Measurements from ENCODE around the gene MAIP1.
A peak's percentile ranks its signal among the peaks of the same experiment; 100 is the strongest.

The MAIP1 gene, protein sequence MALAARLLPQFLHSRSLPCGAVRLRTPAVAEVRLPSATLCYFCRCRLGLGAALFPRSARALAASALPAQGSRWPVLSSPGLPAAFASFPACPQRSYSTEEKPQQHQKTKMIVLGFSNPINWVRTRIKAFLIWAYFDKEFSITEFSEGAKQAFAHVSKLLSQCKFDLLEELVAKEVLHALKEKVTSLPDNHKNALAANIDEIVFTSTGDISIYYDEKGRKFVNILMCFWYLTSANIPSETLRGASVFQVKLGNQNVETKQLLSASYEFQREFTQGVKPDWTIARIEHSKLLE

GRCh38 chr2:199955339-199956061, at the start of gene MAIP1, which contains the start of gene TYW5:
TSS of gene MAIP1 (plus strand) at chr2:199955582. CDS start at chr2:199955799, 217 bp downstream.
TSS of gene TYW5 (minus strand) at chr2:199955491. CDS start at chr2:199955470, 21 bp downstream.
- DNase-seq (ENCODE audit: low read depth in 3 of 3): peak; percentile 67 to 79 (median 67)

DNA sequence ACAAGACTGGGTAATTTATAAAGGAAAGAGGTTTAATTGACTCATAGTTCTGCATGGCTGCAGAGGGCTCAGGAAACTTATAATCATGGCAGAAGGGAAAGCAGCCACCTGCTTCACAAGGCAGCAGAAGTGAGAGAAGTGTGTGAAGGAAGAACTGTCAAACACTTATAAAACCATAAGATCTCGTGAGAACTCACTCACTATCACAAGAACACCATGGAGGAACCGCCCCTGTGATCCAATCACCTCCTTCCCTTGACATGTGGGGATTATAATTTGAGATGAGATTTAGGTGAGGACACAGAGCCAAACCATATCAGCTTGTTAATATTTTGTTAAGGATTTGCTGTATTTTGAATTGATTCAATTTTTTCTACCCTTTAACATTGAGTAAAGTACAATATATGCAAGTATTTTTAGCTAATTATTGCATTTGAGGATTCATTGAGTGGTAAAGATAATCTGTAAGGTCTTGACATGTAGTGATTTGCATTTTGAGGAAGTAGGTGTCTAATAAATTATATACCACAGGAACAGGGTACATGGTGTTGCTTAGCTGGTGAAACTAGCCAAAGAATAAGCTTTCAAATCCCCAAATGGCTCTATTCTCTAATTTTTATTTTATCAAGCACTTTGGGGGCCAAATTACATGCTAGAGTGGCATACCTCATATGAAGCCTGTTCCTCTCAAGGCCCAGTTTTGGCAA, 48.2 kb upstream of the MAIP1 start:
- DNase-seq (ENCODE audit: low read depth in 3 of 3): no peak

GRCh38 chr2:199910338-199911051, 44.9 kb upstream of the MAIP1 start:
- DNase-seq (ENCODE audit: low read depth in 3 of 3): no peak

DNA sequence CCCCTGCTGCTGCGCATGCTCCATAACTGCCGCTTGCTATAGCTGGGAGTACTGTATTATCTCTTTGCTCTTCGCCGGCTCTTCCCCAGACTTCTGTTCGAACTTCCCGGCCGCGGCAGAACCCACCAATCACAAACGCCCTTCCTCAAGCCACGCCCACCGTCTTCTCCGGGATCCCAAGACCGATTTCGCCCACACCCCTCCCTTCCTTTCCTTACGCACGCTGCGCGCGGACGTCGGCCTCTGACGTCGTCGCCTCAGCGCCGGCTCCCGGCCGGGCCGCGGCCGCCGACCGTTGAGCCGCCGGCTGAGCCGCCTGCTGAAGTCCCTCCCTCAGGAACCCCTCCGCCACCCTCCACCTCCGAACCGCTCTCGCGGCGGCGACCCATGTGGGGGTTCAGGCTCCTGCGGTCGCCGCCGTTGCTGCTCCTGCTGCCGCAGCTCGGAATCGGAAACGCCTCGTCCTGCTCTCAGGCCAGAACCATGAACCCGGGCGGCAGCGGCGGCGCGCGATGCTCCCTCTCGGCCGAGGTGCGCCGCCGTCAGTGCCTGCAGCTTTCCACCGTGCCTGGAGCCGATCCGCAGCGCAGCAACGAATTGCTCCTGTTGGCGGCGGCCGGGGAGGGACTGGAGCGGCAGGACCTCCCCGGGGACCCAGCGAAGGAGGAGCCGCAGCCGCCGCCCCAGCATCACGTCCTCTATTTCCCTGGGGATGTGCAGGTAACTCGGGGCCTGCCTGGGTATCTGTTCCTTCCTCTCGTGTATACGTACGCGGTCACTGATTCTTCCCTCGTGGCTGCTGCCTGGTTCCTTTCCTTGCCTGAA, 44.1 kb upstream of the MAIP1 start, which contains the start of gene C2orf69:
Gene C2orf69 (plus strand): TSS at position 242 of the 825 bp plus-strand sequence. CDS start 146 bp downstream, at position 388.
- peak; percentile 91 to 96 (median 91) for DNase-seq (ENCODE audit: low read depth in 3 of 3)

DNA sequence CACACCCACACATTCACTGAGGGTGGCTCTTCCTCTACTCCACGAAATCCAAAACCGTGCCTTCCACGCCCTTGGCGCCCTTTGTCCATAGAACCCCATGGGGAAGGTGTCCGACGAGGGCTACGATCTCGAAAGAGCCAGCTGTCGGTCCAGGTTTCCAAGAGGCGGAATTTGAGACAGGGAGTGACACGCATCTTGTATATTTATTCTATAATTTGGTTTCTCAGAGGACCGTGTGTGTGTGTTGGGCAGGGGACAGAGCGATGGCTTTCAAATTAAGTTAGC, 43.6 kb upstream of the MAIP1 start:
- no peak for DNase-seq (ENCODE audit: low read depth in 3 of 3)

GRCh38 chr2:199912553-199913114, 42.7 kb upstream of the MAIP1 start:
- DNase-seq (ENCODE audit: low read depth in 3 of 3): peak in 1 of 3 experiments; percentile 7

- no peak for DNase-seq (ENCODE audit: low read depth in 3 of 3)
Measured at GRCh38 chr2:199914372-199914958, 40.9 kb upstream of the MAIP1 start.

DNA sequence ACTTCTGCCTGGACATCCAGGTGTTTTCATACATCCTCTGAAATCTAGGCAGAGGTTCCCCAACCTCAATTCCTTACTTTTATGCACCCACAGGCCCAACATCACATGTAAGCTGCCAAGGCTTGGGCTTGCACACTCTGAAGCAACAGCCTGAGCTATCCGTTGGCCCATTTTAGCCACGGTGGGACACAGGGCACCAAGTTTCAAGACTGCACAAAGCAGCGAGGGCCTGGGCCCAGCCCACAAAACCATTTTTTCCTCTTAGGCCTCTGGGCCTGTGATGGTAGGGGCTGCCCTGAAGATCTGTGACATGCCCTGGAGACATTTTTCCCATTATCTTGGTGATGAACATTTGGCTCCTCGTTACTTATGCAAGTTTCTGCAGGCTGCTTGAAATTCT, 38.4 kb upstream of the MAIP1 start:
- DNase-seq (ENCODE audit: low read depth in 3 of 3): no peak

DNA sequence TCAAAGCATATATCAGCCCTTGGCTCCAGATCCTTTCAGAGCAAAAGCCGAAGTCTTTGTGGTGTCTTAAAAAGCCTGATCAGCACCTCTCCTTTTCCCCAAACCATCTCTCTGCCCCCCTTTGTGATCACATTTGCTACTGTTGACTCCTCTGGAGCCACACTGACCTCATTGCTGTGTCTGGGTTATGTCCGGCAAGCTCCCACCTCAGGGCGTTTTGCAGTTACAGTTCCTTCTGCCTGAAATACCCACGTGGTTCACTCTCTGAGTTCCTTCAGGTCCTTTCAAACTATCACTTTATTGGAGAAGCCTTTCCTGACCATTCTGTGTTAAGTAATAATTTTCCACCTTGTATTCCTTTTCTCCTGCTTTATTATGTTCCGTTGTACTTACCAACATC, 32.5 kb upstream of the MAIP1 start:
- no peak for DNase-seq (ENCODE audit: low read depth in 3 of 3)

- no peak for DNase-seq (ENCODE audit: low read depth in 3 of 3)
Measured at GRCh38 chr2:199923924-199924323, 31.5 kb upstream of the MAIP1 start.

DNA sequence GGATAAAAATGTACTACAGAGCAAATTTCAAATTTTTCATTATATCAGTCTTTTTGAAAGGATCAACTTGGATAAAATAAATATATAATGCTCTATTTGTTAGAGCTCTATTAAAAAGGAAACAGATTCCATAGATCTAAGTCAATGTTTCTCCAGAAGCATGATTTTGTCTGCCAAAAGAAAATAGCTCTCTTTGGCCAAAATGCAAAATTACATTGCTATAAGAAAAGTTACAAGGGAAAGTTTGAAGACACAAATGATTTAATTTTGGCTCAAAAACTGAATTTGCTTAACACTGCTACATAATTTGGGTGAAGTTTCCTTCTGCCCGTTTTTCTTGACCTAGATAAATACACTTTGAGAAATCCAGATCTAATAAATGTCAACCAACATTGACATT, 28.6 kb upstream of the MAIP1 start:
- DNase-seq (ENCODE audit: low read depth in 3 of 3): no peak

DNA sequence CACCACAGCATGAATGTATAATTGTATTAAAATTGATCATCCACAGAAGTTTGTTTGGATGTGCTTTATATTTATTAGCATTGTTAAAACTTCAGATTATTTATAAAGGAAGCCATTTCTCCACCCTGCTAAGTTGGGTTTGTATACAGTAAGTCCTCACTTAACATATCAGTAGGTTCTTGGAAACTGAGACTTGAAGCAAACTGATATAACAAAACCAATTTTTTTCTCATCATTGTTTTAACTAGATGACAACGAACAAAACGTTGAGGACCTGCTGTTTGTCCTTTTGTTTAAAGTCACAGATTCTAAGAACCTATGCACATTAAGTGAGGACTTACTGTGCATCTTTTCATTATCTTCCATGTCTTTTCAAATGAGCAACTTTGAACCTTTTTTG, 27.2 kb upstream of the MAIP1 start:
- DNase-seq (ENCODE audit: low read depth in 3 of 3): no peak

DNA sequence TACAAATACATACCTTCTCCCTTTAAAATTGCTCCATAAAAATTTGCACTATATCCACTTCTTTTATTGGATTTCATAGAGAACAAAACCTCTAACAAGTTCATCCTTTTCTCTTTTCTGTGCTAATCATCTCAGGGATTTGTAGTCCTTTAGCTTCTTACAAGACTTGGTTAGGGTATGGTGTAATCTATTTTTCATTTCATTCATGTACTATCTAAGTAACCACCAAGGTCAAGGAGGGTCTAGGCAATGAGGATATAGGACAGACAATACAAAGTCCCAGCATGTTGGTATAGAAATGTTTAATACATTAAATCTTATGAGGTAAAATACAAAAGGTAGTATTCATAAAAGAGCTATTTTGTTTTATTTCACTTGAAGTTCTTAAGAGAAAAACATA, 26.8 kb upstream of the MAIP1 start:
- DNase-seq (ENCODE audit: low read depth in 3 of 3): no peak

DNA sequence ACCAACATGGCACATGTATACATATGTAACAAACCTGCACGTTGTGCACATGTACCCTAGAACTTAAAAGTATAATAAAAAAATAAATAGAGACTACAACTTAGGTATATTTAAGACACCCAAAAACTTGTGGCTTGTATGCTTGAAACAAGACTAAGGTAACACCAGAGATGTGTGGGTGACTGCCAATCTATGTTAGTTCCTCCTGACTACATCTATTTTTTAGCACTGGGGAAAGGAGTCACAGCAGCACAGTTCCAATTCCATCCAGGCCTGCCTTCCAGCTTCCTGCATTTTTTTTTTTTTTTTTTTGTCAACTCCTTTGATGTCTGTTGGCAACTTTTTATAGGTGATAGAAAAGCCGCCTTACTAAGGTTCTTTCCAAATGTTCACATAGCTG, 26.1 kb upstream of the MAIP1 start:
- no peak for DNase-seq (ENCODE audit: low read depth in 3 of 3)

- no peak for DNase-seq (ENCODE audit: low read depth in 3 of 3)
Measured at GRCh38 chr2:199932312-199932855, 23.0 kb upstream of the MAIP1 start.

DNA sequence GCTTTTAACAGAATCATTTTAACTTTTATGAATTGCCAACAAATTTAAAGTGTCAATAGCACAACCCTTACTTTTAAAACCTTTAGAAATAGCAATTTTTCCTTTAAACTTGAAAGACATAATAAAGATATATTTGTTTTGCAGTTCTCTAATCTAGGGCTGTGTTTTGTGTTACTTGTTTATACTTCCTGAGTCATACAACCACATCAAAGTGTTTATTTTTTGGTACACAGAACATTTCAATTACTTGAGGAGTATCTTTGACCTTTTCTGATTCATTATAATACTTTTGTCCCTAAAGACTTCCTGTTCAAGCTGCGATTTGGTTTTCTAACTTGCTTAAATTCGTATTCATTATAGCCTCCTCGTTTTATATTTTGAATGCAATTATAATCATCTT, 21.9 kb upstream of the MAIP1 start:
- DNase-seq (ENCODE audit: low read depth in 3 of 3): no peak

DNA sequence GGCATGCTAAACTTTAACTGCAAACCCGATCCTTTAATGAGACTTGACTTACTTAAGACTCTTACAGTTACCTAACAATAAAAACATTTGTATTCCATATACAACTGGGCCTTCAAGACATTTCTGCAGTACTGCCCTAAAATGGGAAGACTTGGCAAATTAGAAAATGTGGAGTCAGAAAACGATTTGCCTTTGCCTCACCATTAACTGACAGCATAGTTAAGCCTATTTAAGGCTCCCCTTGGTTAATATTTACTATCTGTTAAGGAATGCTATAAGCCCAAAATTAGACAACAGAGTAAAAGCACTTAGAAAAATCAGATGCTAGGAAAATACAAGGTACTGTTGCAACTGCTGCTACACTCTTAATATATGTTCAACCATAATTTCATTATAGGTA, 18.8 kb upstream of the MAIP1 start:
- DNase-seq (ENCODE audit: low read depth in 3 of 3): no peak

GRCh38 chr2:199940373-199940772, 15.0 kb upstream of the MAIP1 start:
- DNase-seq (ENCODE audit: low read depth in 3 of 3): no peak

DNA sequence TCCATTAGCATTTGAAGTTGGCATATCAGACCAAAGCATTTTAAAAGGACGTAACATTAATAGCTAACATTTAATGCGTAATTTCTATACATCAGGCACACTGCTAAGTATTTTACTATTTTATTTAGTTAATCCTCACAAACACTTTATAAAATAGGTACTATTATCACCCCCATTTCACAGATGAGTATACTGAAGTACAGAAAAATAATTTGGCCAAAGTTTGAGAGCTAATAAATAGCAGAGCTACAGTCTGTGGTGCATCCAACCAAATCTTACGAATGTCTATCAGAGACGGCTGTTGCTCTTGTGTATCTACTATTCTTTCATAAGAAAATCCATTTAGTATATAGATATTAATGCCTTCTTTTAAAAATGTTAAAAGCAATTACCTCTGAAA, 12.0 kb upstream of the MAIP1 start:
- no peak for DNase-seq (ENCODE audit: low read depth in 3 of 3)

DNA sequence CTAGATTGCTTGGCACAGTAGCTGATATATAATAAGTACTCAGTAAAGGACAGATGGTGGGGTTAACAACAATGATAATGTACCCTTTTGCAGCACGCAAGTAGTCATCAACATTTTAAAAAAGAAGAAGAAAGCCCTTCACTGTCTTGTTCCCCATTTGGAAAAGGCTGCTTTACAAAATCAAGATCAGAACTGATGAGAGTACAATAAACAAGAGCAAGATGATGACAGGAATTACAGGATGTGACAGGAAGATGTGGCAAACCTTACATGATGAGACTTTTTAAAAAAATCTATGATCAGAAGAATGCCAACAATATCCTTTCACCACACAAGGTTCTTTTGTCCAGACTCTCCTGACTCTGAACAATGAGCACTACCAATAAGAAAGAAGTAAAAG, 9.2 kb upstream of the MAIP1 start:
- no peak for DNase-seq (ENCODE audit: low read depth in 3 of 3)

Measured in stimulated activated CD4-positive, alpha-beta T cell treated with anti-CD3 and anti-CD28 coated beads, TNF-alpha, amount 100 ng/mL, for 24 hours (primary cell).